ENCODE data around the gene OR9Q1.
"Not testable (repeated sequence)": the region's sequence is repeated elsewhere in the genome, so short reads cannot be mapped to it uniquely, and the experiment has no call there.

OR9Q1 gene

GRCh38 chr11:58186938-58187337, 163.3 kb downstream of the OR9Q1 start:
- H3K36me3 ChIP-seq (ENCODE audit: control insufficient read depth in 2 of 2, insufficient read depth in 2 of 2, low read length in 2 of 2) = no peaks in the 10 kb centered on the region
- H3K9ac ChIP-seq (ENCODE audit: low read length in 2 of 2) = no peak overlapping the region
- no peak overlapping the region for H3K27ac ChIP-seq (ENCODE audit: low read length)
- H3K9me3 ChIP-seq (ENCODE audit: control insufficient read depth in 2 of 2, low read length in 2 of 2) = no peaks in the 10 kb centered on the region
- H3K27me3 ChIP-seq (ENCODE audit: control insufficient read depth in 1 of 2, insufficient read depth in 2 of 2, low read length in 2 of 2) = no peaks in the 10 kb centered on the region
- H3K4me1 ChIP-seq (ENCODE audit: control insufficient read depth, insufficient read depth, low read length) = no peaks in the 10 kb centered on the region
- no peak overlapping the region for H3K4me3 ChIP-seq (ENCODE audit: low read length in 2 of 2)

GRCh38 chr11:58188770-58189169, 165.1 kb downstream of the OR9Q1 start, which contains the start of gene OR9Q2:
Gene OR9Q2, plus strand, starts transcription at chr11:58189070. Its CDS starts 1,421 bp downstream, at chr11:58190491.
- Histone ChIP-seq H3K27ac (ENCODE audit: low read length) (no peak within 1 kb of the TSS), H3K9ac (ENCODE audit: low read length in 2 of 2) (no peak within 1 kb of the TSS), H3K9me3 (ENCODE audit: control insufficient read depth in 2 of 2, low read length in 2 of 2) (peaks cover 0 to 2% of the 10 kb centered on the region in 2 donors), H3K4me3 (ENCODE audit: low read length in 2 of 2) (no peak within 1 kb of the TSS), H3K27me3 (ENCODE audit: control insufficient read depth in 1 of 2, insufficient read depth in 2 of 2, low read length in 2 of 2) (no peaks in the 10 kb centered on the region), H3K4me1 (ENCODE audit: control insufficient read depth, insufficient read depth, low read length) (no peaks in the 10 kb centered on the region), H3K36me3 (ENCODE audit: control insufficient read depth in 2 of 2, insufficient read depth in 2 of 2, low read length in 2 of 2) (no peaks in the 10 kb centered on the region)

GRCh38 chr11:58192229-58192628, 168.5 kb downstream of the OR9Q1 start:
- Histone ChIP-seq H3K4me1 (ENCODE audit: control insufficient read depth, insufficient read depth, low read length) (no peaks in the 10 kb centered on the region), H3K27me3 (ENCODE audit: control insufficient read depth in 1 of 2, insufficient read depth in 2 of 2, low read length in 2 of 2) (no peaks in the 10 kb centered on the region), H3K36me3 (ENCODE audit: control insufficient read depth in 2 of 2, insufficient read depth in 2 of 2, low read length in 2 of 2) (no peaks in the 10 kb centered on the region), H3K9ac (ENCODE audit: low read length in 2 of 2) (no peak overlapping the region), H3K4me3 (ENCODE audit: low read length in 2 of 2) (no peak overlapping the region), H3K9me3 (ENCODE audit: control insufficient read depth in 2 of 2, low read length in 2 of 2) (peaks cover 0 to 2% of the 10 kb centered on the region in 2 donors), H3K27ac (ENCODE audit: low read length) (no peak overlapping the region)

GRCh38 chr11:58193391-58193790, 169.7 kb downstream of the OR9Q1 start:
- no peak overlapping the region for H3K27ac ChIP-seq (ENCODE audit: low read length)
- H3K4me1 ChIP-seq (ENCODE audit: control insufficient read depth, insufficient read depth, low read length) = no peaks in the 10 kb centered on the region
- no peaks in the 10 kb centered on the region for H3K27me3 ChIP-seq (ENCODE audit: control insufficient read depth in 1 of 2, insufficient read depth in 2 of 2, low read length in 2 of 2)
- H3K9me3 ChIP-seq (ENCODE audit: control insufficient read depth in 2 of 2, low read length in 2 of 2) = peaks cover 0 to 2% of the 10 kb centered on the region in 2 donors
- no peak overlapping the region for H3K9ac ChIP-seq (ENCODE audit: low read length in 2 of 2)
- H3K4me3 ChIP-seq (ENCODE audit: low read length in 2 of 2) = no peak overlapping the region
- no peaks in the 10 kb centered on the region for H3K36me3 ChIP-seq (ENCODE audit: control insufficient read depth in 2 of 2, insufficient read depth in 2 of 2, low read length in 2 of 2)

GRCh38 chr11:58195939-58196338, 172.3 kb downstream of the OR9Q1 start:
- Histone ChIP-seq H3K27ac (ENCODE audit: low read length) (no peak overlapping the region), H3K9ac (ENCODE audit: low read length in 2 of 2) (no peak overlapping the region), H3K9me3 (ENCODE audit: control insufficient read depth in 2 of 2, low read length in 2 of 2) (peaks cover 0 to 6% of the 10 kb centered on the region in 2 donors)

GRCh38 chr11:58199271-58199670, 175.6 kb downstream of the OR9Q1 start:
- no peaks in the 10 kb centered on the region for H3K4me1 ChIP-seq (ENCODE audit: control insufficient read depth, insufficient read depth, low read length)
- no peak overlapping the region for H3K4me3 ChIP-seq (ENCODE audit: low read length in 2 of 2)
- no peaks in the 10 kb centered on the region for H3K27me3 ChIP-seq (ENCODE audit: control insufficient read depth in 1 of 2, insufficient read depth in 2 of 2, low read length in 2 of 2)
- H3K9ac ChIP-seq (ENCODE audit: low read length in 2 of 2) = no peak overlapping the region
- no peak overlapping the region for H3K27ac ChIP-seq (ENCODE audit: low read length)
- no peaks in the 10 kb centered on the region for H3K36me3 ChIP-seq (ENCODE audit: control insufficient read depth in 2 of 2, insufficient read depth in 2 of 2, low read length in 2 of 2)
- peaks cover 0 to 4% of the 10 kb centered on the region in 2 donors for H3K9me3 ChIP-seq (ENCODE audit: control insufficient read depth in 2 of 2, low read length in 2 of 2)

More at GRCh38 chr11:58195939-58196338, 172.3 kb downstream of the OR9Q1 start:
- H3K27me3 ChIP-seq (ENCODE audit: control insufficient read depth in 1 of 2, insufficient read depth in 2 of 2, low read length in 2 of 2) = no peaks in the 10 kb centered on the region
- no peaks in the 10 kb centered on the region for H3K36me3 ChIP-seq (ENCODE audit: control insufficient read depth in 2 of 2, insufficient read depth in 2 of 2, low read length in 2 of 2)
- no peaks in the 10 kb centered on the region for H3K4me1 ChIP-seq (ENCODE audit: control insufficient read depth, insufficient read depth, low read length)
- no peak overlapping the region for H3K4me3 ChIP-seq (ENCODE audit: low read length in 2 of 2)

GRCh38 chr11:58204042-58204441, 180.4 kb downstream of the OR9Q1 start, which contains the start of gene OR1S2:
Gene OR1S2, minus strand, starts transcription at chr11:58204142. Its CDS starts 0 bp downstream, at chr11:58204142.
- H3K4me1 ChIP-seq (ENCODE audit: control insufficient read depth, insufficient read depth, low read length) = no peaks in the 10 kb centered on the region
- H3K4me3 ChIP-seq (ENCODE audit: low read length in 2 of 2) = no peak within 1 kb of the TSS
- H3K27ac ChIP-seq (ENCODE audit: low read length) = no peak within 1 kb of the TSS
- H3K27me3 ChIP-seq (ENCODE audit: control insufficient read depth in 1 of 2, insufficient read depth in 2 of 2, low read length in 2 of 2) = no peaks in the 10 kb centered on the region
- H3K9me3 ChIP-seq (ENCODE audit: control insufficient read depth in 2 of 2, low read length in 2 of 2) = peaks cover 0 to 4% of the 10 kb centered on the region in 2 donors
- H3K36me3 ChIP-seq (ENCODE audit: control insufficient read depth in 2 of 2, insufficient read depth in 2 of 2, low read length in 2 of 2) = no peaks in the 10 kb centered on the region
- no peak within 1 kb of the TSS for H3K9ac ChIP-seq (ENCODE audit: low read length in 2 of 2)

- not testable (repeated sequence) for H3K4me3 ChIP-seq (ENCODE audit: low read length in 2 of 2); H3K36me3 ChIP-seq (ENCODE audit: control insufficient read depth in 2 of 2, insufficient read depth in 2 of 2, low read length in 2 of 2); H3K27me3 ChIP-seq (ENCODE audit: control insufficient read depth in 1 of 2, insufficient read depth in 2 of 2, low read length in 2 of 2); H3K27ac ChIP-seq (ENCODE audit: low read length); H3K4me1 ChIP-seq (ENCODE audit: control insufficient read depth, insufficient read depth, low read length); H3K9ac ChIP-seq (ENCODE audit: low read length in 2 of 2); H3K9me3 ChIP-seq (ENCODE audit: control insufficient read depth in 2 of 2, low read length in 2 of 2)
Measured at GRCh38 chr11:58212420-58212819, 188.7 kb downstream of the OR9Q1 start, which contains the start of gene OR1S1. Gene OR1S1, plus strand, starts transcription at chr11:58212720.

GRCh38 chr11:58216476-58216875, 192.8 kb downstream of the OR9Q1 start:
- H3K9me3 ChIP-seq (ENCODE audit: control insufficient read depth in 2 of 2, low read length in 2 of 2) = no peaks in the 10 kb centered on the region
- H3K36me3 ChIP-seq (ENCODE audit: control insufficient read depth in 2 of 2, insufficient read depth in 2 of 2, low read length in 2 of 2) = no peaks in the 10 kb centered on the region
- no peaks in the 10 kb centered on the region for H3K27me3 ChIP-seq (ENCODE audit: control insufficient read depth in 1 of 2, insufficient read depth in 2 of 2, low read length in 2 of 2)
- H3K9ac ChIP-seq (ENCODE audit: low read length in 2 of 2) = no peak overlapping the region
- no peak overlapping the region for H3K4me3 ChIP-seq (ENCODE audit: low read length in 2 of 2)
- H3K27ac ChIP-seq (ENCODE audit: low read length) = no peak overlapping the region
- H3K4me1 ChIP-seq (ENCODE audit: control insufficient read depth, insufficient read depth, low read length) = no peaks in the 10 kb centered on the region

- H3K4me1 ChIP-seq (ENCODE audit: control insufficient read depth, insufficient read depth, low read length) = no peaks in the 10 kb centered on the region
- no peaks in the 10 kb centered on the region for H3K27me3 ChIP-seq (ENCODE audit: control insufficient read depth in 1 of 2, insufficient read depth in 2 of 2, low read length in 2 of 2)
- H3K4me3 ChIP-seq (ENCODE audit: low read length in 2 of 2) = no peak overlapping the region
- H3K9ac ChIP-seq (ENCODE audit: low read length in 2 of 2) = no peak overlapping the region
- no peaks in the 10 kb centered on the region for H3K9me3 ChIP-seq (ENCODE audit: control insufficient read depth in 2 of 2, low read length in 2 of 2)
- no peaks in the 10 kb centered on the region for H3K36me3 ChIP-seq (ENCODE audit: control insufficient read depth in 2 of 2, insufficient read depth in 2 of 2, low read length in 2 of 2)
- H3K27ac ChIP-seq (ENCODE audit: low read length) = no peak overlapping the region
Measured at GRCh38 chr11:58222721-58223120, 199.0 kb downstream of the OR9Q1 start.

GRCh38 chr11:58227956-58228615, 204.4 kb downstream of the OR9Q1 start:
- no peaks in the 10 kb centered on the region for H3K36me3 ChIP-seq (ENCODE audit: control insufficient read depth in 2 of 2, insufficient read depth in 2 of 2, low read length in 2 of 2)
- H3K27ac ChIP-seq (ENCODE audit: low read length) = no peak overlapping the region
- no peak overlapping the region for H3K9ac ChIP-seq (ENCODE audit: low read length in 2 of 2)
- no peaks in the 10 kb centered on the region for H3K9me3 ChIP-seq (ENCODE audit: control insufficient read depth in 2 of 2, low read length in 2 of 2)
- no peaks in the 10 kb centered on the region for H3K27me3 ChIP-seq (ENCODE audit: control insufficient read depth in 1 of 2, insufficient read depth in 2 of 2, low read length in 2 of 2)
- H3K4me1 ChIP-seq (ENCODE audit: control insufficient read depth, insufficient read depth, low read length) = no peaks in the 10 kb centered on the region
- no peak overlapping the region for H3K4me3 ChIP-seq (ENCODE audit: low read length in 2 of 2)
